ENCODE measurements around the gene SIL1.
"Not testable (repeated sequence)": the region's sequence is repeated elsewhere in the genome, so short reads cannot be mapped to it uniquely, and the experiment has no call there.

SIL1 gene

GRCh38 chr5:139043157-139043905 lies 154.8 kb downstream of the SIL1 start:
- Histone ChIP-seq H3K27ac (no peak overlapping the region), H3K4me3 (no peak overlapping the region)
- DNase-seq (ENCODE audit: low spot score): no peak
- TF ChIP-seq CTCF (IDR thresholded peaks at IDR 0.05): no peak

GRCh38 chr5:139040081-139040480 lies 158.1 kb downstream of the SIL1 start:
- no peak overlapping the region for H3K27ac ChIP-seq
- no peak for TF ChIP-seq CTCF (IDR thresholded peaks at IDR 0.05)
- DNase-seq (ENCODE audit: low spot score): no peak
- H3K4me3 ChIP-seq: no peak overlapping the region

GRCh38 chr5:139038613-139039305 lies 159.4 kb downstream of the SIL1 start:
- DNase-seq (ENCODE audit: low spot score): no peak
- no peak for TF ChIP-seq CTCF (IDR thresholded peaks at IDR 0.05)
- Histone ChIP-seq H3K27ac (no peak overlapping the region), H3K4me3 (no peak overlapping the region)

GRCh38 chr5:139037732-139038131 lies 160.4 kb downstream of the SIL1 start:
- TF ChIP-seq CTCF (IDR thresholded peaks at IDR 0.05): no peak

GRCh38 chr5:139036332-139036731 lies 161.8 kb downstream of the SIL1 start:
- DNase-seq (ENCODE audit: low spot score); H3K4me3 ChIP-seq: not testable (repeated sequence)

More at GRCh38 chr5:139037732-139038131, 160.4 kb downstream of the SIL1 start:
- Histone ChIP-seq H3K4me3 (no peak overlapping the region), H3K27ac (no peak overlapping the region)
- DNase-seq (ENCODE audit: low spot score): no peak

GRCh38 chr5:139027150-139027549 lies 171.0 kb downstream of the SIL1 start:
- no peak overlapping the region for H3K4me3 ChIP-seq
- DNase-seq (ENCODE audit: low spot score): no peak
- TF ChIP-seq CTCF (IDR thresholded peaks at IDR 0.05): no peak
- H3K27ac ChIP-seq: no peak overlapping the region

More at GRCh38 chr5:139036332-139036731, 161.8 kb downstream of the SIL1 start:
- H3K27ac ChIP-seq: not testable (repeated sequence)

GRCh38 chr5:139025651-139026050 lies 172.5 kb downstream of the SIL1 start:
- no peak for DNase-seq (ENCODE audit: low spot score)
- Histone ChIP-seq H3K4me3 (no peak overlapping the region), H3K27ac (no peak overlapping the region)
- TF ChIP-seq CTCF (IDR thresholded peaks at IDR 0.05): no peak
